ENCODE results near the gene TUBGCP6. TPM values are rescaled to one million over a fixed set of nuclear protein-coding genes. Genes with fewer than 3 reads are reported as not detected.

Gene TUBGCP6
- total RNA-seq, 4 donors from 2014 or later, result 18.7 to 27.4 (median 19.2) TPM

- Histone ChIP-seq H3K27ac (peak overlapping the region; percentile 31 to 61 (median 46)), H3K27me3 (no peaks in the 10 kb centered on the region), H3K4me3 (no peak overlapping the region), H3K4me1 (no peaks in the 10 kb centered on the region), H3K9me3 (no peaks in the 10 kb centered on the region), H3K36me3 (peaks cover 0 to 90% of the 10 kb centered on the region in 2 donors)
- no peak for DNase-seq
- no peak for TF ChIP-seq POLR2A (IDR thresholded peaks at IDR 0.05)
- TF ChIP-seq CTCF (IDR thresholded peaks at IDR 0.05 in 4 of 5, conservative IDR thresholded peaks at IDR 0.05 in 1 of 5), result no peak
- ATAC-seq, result no peak
- in situ Hi-C loops (cut with MboI; ENCODE audit: low sequenced_read_pairs in 4 of 4) (no loop called here), intact Hi-C loops (cut with DNase I; ENCODE audit: low total_unique reads) (no loop called here)
Measured at GRCh38 chr22:50218153-50218995, 26.4 kb downstream of the TUBGCP6 start.

- intact Hi-C loops (cut with DNase I; ENCODE audit: low total_unique reads) (no loop called here), in situ Hi-C loops (cut with MboI; ENCODE audit: low sequenced_read_pairs in 4 of 4) (no loop called here)
- H3K27ac ChIP-seq, result no peak overlapping the region
- DNase-seq (no peak), ATAC-seq (no peak)
- H3K27me3 ChIP-seq, result no peaks in the 10 kb centered on the region
- H3K36me3 ChIP-seq, result peaks cover 0 to 87% of the 10 kb centered on the region in 2 donors
- TF ChIP-seq POLR2A (IDR thresholded peaks at IDR 0.05) (no peak), CTCF (IDR thresholded peaks at IDR 0.05 in 4 of 5, conservative IDR thresholded peaks at IDR 0.05 in 1 of 5) (no peak)
- no peaks in the 10 kb centered on the region for H3K4me1 ChIP-seq
- no peaks in the 10 kb centered on the region for H3K9me3 ChIP-seq
- no peak overlapping the region for H3K4me3 ChIP-seq
Measured at GRCh38 chr22:50217543-50218152, 27.2 kb downstream of the TUBGCP6 start.

- no peak for TF ChIP-seq POLR2A (IDR thresholded peaks at IDR 0.05)
- no peak for TF ChIP-seq CTCF (IDR thresholded peaks at IDR 0.05 in 4 of 5, conservative IDR thresholded peaks at IDR 0.05 in 1 of 5)
- Histone ChIP-seq H3K27me3 (no peaks in the 10 kb centered on the region), H3K4me3 (no peak overlapping the region), H3K36me3 (peaks cover 0 to 87% of the 10 kb centered on the region in 2 donors), H3K9me3 (no peaks in the 10 kb centered on the region), H3K4me1 (no peaks in the 10 kb centered on the region), H3K27ac (no peak overlapping the region)
- intact Hi-C loops (cut with DNase I; ENCODE audit: low total_unique reads), result no loop called here
- no peak for DNase-seq
- in situ Hi-C loops (cut with MboI; ENCODE audit: low sequenced_read_pairs in 4 of 4), result no loop called here
- ATAC-seq, result no peak
Measured at GRCh38 chr22:50216684-50217520, 27.9 kb downstream of the TUBGCP6 start.

- no peaks in the 10 kb centered on the region for H3K4me1 ChIP-seq
- in situ Hi-C loops (cut with MboI; ENCODE audit: low sequenced_read_pairs in 4 of 4) (no loop called here), intact Hi-C loops (cut with DNase I; ENCODE audit: low total_unique reads) (no loop called here)
- DNase-seq, result no peak
- peak overlapping the region in 1 of 4 donors; percentile 43 for H3K27ac ChIP-seq
- H3K27me3 ChIP-seq, result no peaks in the 10 kb centered on the region
- ATAC-seq, result no peak
- no peak overlapping the region for H3K4me3 ChIP-seq
- peaks cover 0 to 82% of the 10 kb centered on the region in 2 donors for H3K36me3 ChIP-seq
- TF ChIP-seq CTCF (IDR thresholded peaks at IDR 0.05 in 4 of 5, conservative IDR thresholded peaks at IDR 0.05 in 1 of 5) (no peak), POLR2A (IDR thresholded peaks at IDR 0.05) (no peak)
- no peaks in the 10 kb centered on the region for H3K9me3 ChIP-seq
Measured at GRCh38 chr22:50216055-50216683, 28.7 kb downstream of the TUBGCP6 start.

Data from gastrocnemius medialis (tissue), 4 donors.